HepG2 (cell line): ENCODE data around the gene MAP3K1. TPM values are rescaled to one million over a fixed set of nuclear protein-coding genes. Genes with fewer than 3 reads are reported as not detected.
A peak's percentile ranks its signal among the peaks of the same experiment; 100 is the strongest.

Experiments used
- ATAC-seq: fragments of 200-7000 bp; cut with Tn5 transposase; 3 replicates; pipeline ENCODE4 v1.9.1; 2020; ENCODE audit warnings: mild to moderate bottlenecking, moderate library complexity
- BruUV-seq: library from RNA; stranded (reverse); fragments of 400-500 nt; replicated peaks from 2 replicates; lab custom pipeline; 2021; lab: Mats Ljungman, UMichigan
- CTCF ChIA-PET: fragments of 300-600 bp; formaldehyde crosslinking; extraction: SDS; loops from one replicate; lab custom pipeline; 2021; ENCODE audit warnings: low total read pairs, inconsistent platforms, low intra/inter-chr PET ratio; lab: Yijun Ruan, JAX
- POLR2A ChIA-PET: fragments of 350-600 bp; sonication (Branson Sonifier 250); formaldehyde crosslinking; loops from one replicate; lab custom pipeline; 2020; ENCODE audit warnings: antibody characterized with exemption, inconsistent platforms; lab: Yijun Ruan, JAX
- DNase-seq: peaks from one replicate; pipeline ENCODE4 v3.0.0-alpha.2; 2015; ENCODE audit warnings: low spot score
- FAIRE-seq: peaks from 3 replicates; lab custom pipeline; 2011; peaks lifted over from hg19 to GRCh38; lab: Jason Lieb, UNC
- H2AFZ ChIP-seq: one replicate; pipeline ENCODE4 v1.6.1; 2011; ENCODE audit warnings: low read length, inconsistent platforms
- H3K27ac ChIP-seq: fragments of 300-600 bp; 3 replicates; pipeline ENCODE4 v1.8.0; 2011; ENCODE audit warnings: mixed run types, mild to moderate bottlenecking, mixed read lengths, low read length, inconsistent platforms; ENCODE audit not compliant: insufficient read depth; ENCODE audit errors: extremely low read length
- H3K27me3 ChIP-seq, 2 experiments: fragments of 200-600 bp in 1 of 2; 2 replicates in 1 of 2; 3 replicates in 1 of 2; pipeline versions ENCODE4 v1.6.0 to v1.8.0; 2011; ENCODE audit warnings: low read length in 2 of 2, mild to moderate bottlenecking in 2 of 2, moderate library complexity in 2 of 2, inconsistent platforms in 1 of 2; ENCODE audit not compliant: insufficient read depth in 2 of 2, control insufficient read depth in 1 of 2
- H3K36me3 ChIP-seq, 2 experiments: fragments of 200-600 bp in 1 of 2; replicated peaks in 1 of 2; 2 replicates in 1 of 2; 3 replicates in 1 of 2; pipeline versions ENCODE4 v1.5.1 to v1.8.0; 2011; ENCODE audit warnings: low read length in 2 of 2, inconsistent platforms in 1 of 2; ENCODE audit not compliant: insufficient read depth in 2 of 2, control insufficient read depth in 1 of 2
- H3K4me1 ChIP-seq: 2 replicates; pipeline ENCODE4 v1.5.1; 2012; ENCODE audit warnings: low read length, inconsistent platforms; ENCODE audit not compliant: insufficient read depth
- H3K4me2 ChIP-seq: 2 replicates; pipeline ENCODE4 v1.6.0; 2011; ENCODE audit warnings: low read depth, low read length, inconsistent platforms
- H3K4me3 ChIP-seq, 3 experiments: fragments of 200-600 bp in 1 of 3; sonication (generic), shearing (Covaris generic) in 1 of 3; replicated peaks in 1 of 3; 2 replicates each; pipeline ENCODE4 v1.5.1; 2011 to 2016; ENCODE audit warnings: low read length in 3 of 3, inconsistent platforms in 2 of 3, low read depth in 2 of 3, mild to moderate bottlenecking in 2 of 3, control low read depth in 1 of 3, mixed read lengths in 1 of 3; ENCODE audit not compliant: insufficient read depth in 1 of 3
- H3K79me2 ChIP-seq: one replicate; pipeline ENCODE4 v1.6.1; 2011; ENCODE audit warnings: low read length, inconsistent platforms; ENCODE audit not compliant: insufficient read depth
- H3K9ac ChIP-seq: 2 replicates; pipeline ENCODE4 v1.6.0; 2011; ENCODE audit warnings: mild to moderate bottlenecking, low read depth, low read length, inconsistent platforms; ENCODE audit not compliant: insufficient read depth
- H3K9me3 ChIP-seq: 2 replicates; pipeline ENCODE4 v1.5.1; 2012; ENCODE audit warnings: mild to moderate bottlenecking, low read length
- H4K20me1 ChIP-seq: 2 replicates; pipeline ENCODE4 v1.6.0; 2011; ENCODE audit warnings: inconsistent platforms, mild to moderate bottlenecking, low read length, moderate library complexity; ENCODE audit not compliant: insufficient read depth
- BCLAF1 ChIP-seq: fragments of 450-650 bp; IDR thresholded peaks from 2 replicates; pipeline ENCODE4 v1.6.1; 2017; ENCODE audit warnings: mild to moderate bottlenecking
- HIC2 ChIP-seq: sonication (generic); formaldehyde crosslinking; IDR thresholded peaks from 2 replicates; pipeline ENCODE4 v1.9.0; 2022; ENCODE audit warnings: low read depth, missing genetic modification reagents
- IRF2 ChIP-seq: IDR thresholded peaks from 2 replicates; pipeline ENCODE4 v1.6.1; 2018; ENCODE audit warnings: missing genetic modification reagents, missing compliant biosample characterization
- MAFK ChIP-seq, 2 experiments: IDR thresholded peaks in 1 of 2; conservative IDR thresholded peaks in 1 of 2; 2 replicates each; pipeline ENCODE4 v1.6.1; 2011; ENCODE audit warnings: improper control_type of control experiment in 2 of 2, low read length in 2 of 2
- PRDM15 ChIP-seq: sonication (generic); formaldehyde crosslinking; IDR thresholded peaks from 2 replicates; pipeline ENCODE4 v1.4.0; 2020; ENCODE audit warnings: missing genetic modification reagents
- RNF219 ChIP-seq: sonication (generic); formaldehyde crosslinking; IDR thresholded peaks from 2 replicates; pipeline ENCODE4 v1.5.0; 2020; ENCODE audit warnings: mild to moderate bottlenecking, missing genetic modification reagents
- SMC3 ChIP-seq: IDR thresholded peaks from 2 replicates; pipeline ENCODE4 v1.6.1; 2011; ENCODE audit warnings: low read length, improper control_type of control experiment
- ZNF251 ChIP-seq: sonication (generic); formaldehyde crosslinking; IDR thresholded peaks from 2 replicates; pipeline ENCODE4 v1.9.0; 2021; ENCODE audit warnings: mild to moderate bottlenecking, missing genetic modification reagents
- ZNF775 ChIP-seq: sonication (generic); formaldehyde crosslinking; IDR thresholded peaks from 2 replicates; pipeline ENCODE4 v1.4.0; 2020; ENCODE audit warnings: missing genetic modification reagents, mild to moderate bottlenecking, moderate library complexity, borderline replicate concordance
- WGBS: methylation state at CpG from one replicate; pipeline ENCODE4 v1.1.6; 2017; ENCODE audit warnings: low lambda C conversion rate; 5-methylcytosine and 5-hydroxymethylcytosine counted together
- in situ Hi-C: cut with HindIII; loops from 2 replicates; pipeline ENCODE4 v1.10.0; 2017; ENCODE audit warnings: low pct_unique_long_range_greater_than_20kb; ENCODE audit not compliant: extremely low pct_ligation_motif_present
- intact Hi-C: fragments of 100-400 bp; cut with micrococcal nuclease; formaldehyde crosslinking; loops from one replicate; pipeline ENCODE4 v1.10.0; 2022; ENCODE audit not compliant: unreplicated experiment
- polyA plus RNA-seq, 8 experiments: library from polyadenylated mRNA; depleted of rRNA in 3 of 8; stranded (reverse) in 7 of 8; unstranded in 1 of 8; fragments of >200 nt; fragmentation: Illumina TruSeq in 4 of 8; extraction: Trizol in 4 of 8; gene quantifications; 2 replicates each; pipeline versions ENCODE4 v1.2.1 to v1.2.3, GENCODE V29; 2011 to 2016; ENCODE audit warnings: low read depth in 4 of 8, missing spikeins in 1 of 8, mixed read lengths in 1 of 8; ENCODE audit not compliant: insufficient read depth in 1 of 8
- total RNA-seq, 5 experiments: library from RNA; depleted of rRNA; stranded (reverse); fragments of >200 nt; fragmentation: Illumina TruSeq; extraction: Trizol; gene quantifications; 2 replicates each; pipeline ENCODE4 v1.2.3, GENCODE V29; 2016; ENCODE audit warnings: low read depth in 1 of 5

Gene MAP3K1
- total and polyA plus RNA-seq, 2 of the 13 experiments (the other 11 are each of a cell fraction or from before 2014, with no cell fraction given): 16.4 to 30.3 TPM

GRCh38 chr5:56817263-56818014, 2.1 kb downstream of the MAP3K1 start:
- peak overlapping the region; percentile 93 for H3K27ac ChIP-seq
- peaks cover 0 to 4% of the 10 kb centered on the region in 2 experiments; a peak in 1 of 5 replicates for H3K36me3 ChIP-seq
- no peaks in the 10 kb centered on the region; a peak in 1 of 5 replicates for H3K27me3 ChIP-seq
- H4K20me1 ChIP-seq: peaks cover 20% of the 10 kb centered on the region
- H3K9ac ChIP-seq: peak overlapping the region; percentile 87
- H3K9me3 ChIP-seq: no peaks in the 10 kb centered on the region
- H3K4me3 ChIP-seq: peak overlapping the region; percentile 88 to 95 (median 89)
- in situ Hi-C loops: no loop called here
- FAIRE-seq: no peak
- no peak for ATAC-seq
- CTCF ChIA-PET: no interaction called here
- 2% methylated on average over 8 of the region's 8 CpGs for WGBS
- peaks cover 60% of the 10 kb centered on the region for H3K4me1 ChIP-seq
- BruUV-seq: TSS peak; percentile 48
- peak overlapping the region; percentile 77 for H3K4me2 ChIP-seq
- POLR2A ChIA-PET: no interaction called here
- intact Hi-C loops: loop anchor here (1.0 to 5.0 kb wide), 4 partner anchors 21 to 545 kb away; no protein-coding TSS in a partner anchor
- DNase-seq: no peak
- no peak overlapping the region for H2AFZ ChIP-seq
- peaks cover 68% of the 10 kb centered on the region for H3K79me2 ChIP-seq
- no peak for TF ChIP-seq ZNF775 (CRISPR knock-in tag)
- TF ChIP-seq IRF2 (CRISPR knock-in tag): no peak
- no peak for TF ChIP-seq PRDM15 (CRISPR knock-in tag)
- TF ChIP-seq RNF219: no peak
- no peak for TF ChIP-seq ZNF251 (CRISPR knock-in tag)
- TF ChIP-seq MAFK (conservative IDR thresholded peaks at IDR 0.05 in 1 of 2, IDR thresholded peaks at IDR 0.05 in 1 of 2; ENCODE audit: low read length in 2 of 2): peak; percentile 94 to 98
- TF ChIP-seq BCLAF1: no peak
- no peak for TF ChIP-seq SMC3
- no peak for TF ChIP-seq HIC2 (CRISPR knock-in tag)
